Cerebellar cortex (tissue), 1 donor: ENCODE measurements around the gene LAMTOR2.
"Not testable (repeated sequence)": the region's sequence is repeated elsewhere in the genome, so short reads cannot be mapped to it uniquely, and the experiment has no call there.

ENCODE experiments used
- DNase-seq: peaks from one replicate; pipeline ENCODE4 v3.0.0-alpha.2; 2015; ENCODE audit warnings: low spot score

The LAMTOR2 gene

DNA sequence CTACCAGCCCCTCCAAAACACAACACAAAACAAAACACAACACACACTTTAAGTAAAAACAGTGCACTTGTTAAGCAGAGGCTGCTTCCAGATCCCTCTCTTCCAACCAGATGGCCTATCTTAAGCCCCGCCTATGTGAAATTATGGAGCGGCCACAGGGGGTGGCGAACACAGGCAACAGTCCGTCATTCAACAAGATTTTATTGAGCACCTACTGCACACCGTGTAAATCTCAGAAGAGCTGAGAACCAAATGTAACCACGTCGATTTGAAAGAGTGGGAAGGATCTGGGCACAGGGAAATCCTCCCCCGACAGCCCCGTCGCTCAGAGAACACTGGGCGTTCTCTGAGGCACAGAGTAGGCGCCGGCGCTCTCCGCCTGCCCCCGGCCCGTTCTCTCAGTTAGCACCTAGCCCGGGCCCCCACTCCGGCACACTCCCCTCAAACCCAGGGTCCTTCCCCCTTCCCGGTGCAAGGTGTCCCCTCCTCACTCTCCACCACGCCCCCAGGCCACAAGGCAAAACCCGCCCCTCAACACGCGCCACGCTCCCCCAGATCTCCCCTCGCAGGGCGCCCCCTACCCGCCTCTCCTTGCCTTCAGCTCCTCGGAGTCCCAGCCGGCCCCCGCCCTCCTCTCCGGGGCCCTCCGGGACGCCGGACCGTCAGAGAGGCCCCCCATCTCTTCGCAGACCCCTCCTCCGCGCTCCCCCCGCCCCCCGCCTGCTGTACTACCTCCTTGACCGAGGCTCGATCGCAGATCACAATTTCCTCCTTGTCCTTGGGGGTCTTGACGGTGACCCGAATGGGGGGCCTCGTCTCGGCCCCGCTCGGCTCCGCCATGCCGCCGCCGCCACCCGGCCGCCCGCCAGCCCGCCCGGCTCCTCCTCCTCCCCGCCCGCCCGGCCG is 1.5 kb upstream of the LAMTOR2 start:
- DNase-seq: peak; percentile 62

GRCh38 chr1:156053768-156054499 is 648 bp upstream of the LAMTOR2 start, which contains the start of gene UBQLN4:
Gene UBQLN4 (minus strand): TSS chr1:156053798. CDS start chr1:156053701, 97 bp downstream.
- DNase-seq: peak; percentile 85

- DNase-seq: no peak
These were observed 883 bp downstream of the LAMTOR2 start for GRCh38 chr1:156055281-156056048.

GRCh38 chr1:156056326-156056849 is 1.8 kb downstream of the LAMTOR2 start:
- no peak for DNase-seq

DNA sequence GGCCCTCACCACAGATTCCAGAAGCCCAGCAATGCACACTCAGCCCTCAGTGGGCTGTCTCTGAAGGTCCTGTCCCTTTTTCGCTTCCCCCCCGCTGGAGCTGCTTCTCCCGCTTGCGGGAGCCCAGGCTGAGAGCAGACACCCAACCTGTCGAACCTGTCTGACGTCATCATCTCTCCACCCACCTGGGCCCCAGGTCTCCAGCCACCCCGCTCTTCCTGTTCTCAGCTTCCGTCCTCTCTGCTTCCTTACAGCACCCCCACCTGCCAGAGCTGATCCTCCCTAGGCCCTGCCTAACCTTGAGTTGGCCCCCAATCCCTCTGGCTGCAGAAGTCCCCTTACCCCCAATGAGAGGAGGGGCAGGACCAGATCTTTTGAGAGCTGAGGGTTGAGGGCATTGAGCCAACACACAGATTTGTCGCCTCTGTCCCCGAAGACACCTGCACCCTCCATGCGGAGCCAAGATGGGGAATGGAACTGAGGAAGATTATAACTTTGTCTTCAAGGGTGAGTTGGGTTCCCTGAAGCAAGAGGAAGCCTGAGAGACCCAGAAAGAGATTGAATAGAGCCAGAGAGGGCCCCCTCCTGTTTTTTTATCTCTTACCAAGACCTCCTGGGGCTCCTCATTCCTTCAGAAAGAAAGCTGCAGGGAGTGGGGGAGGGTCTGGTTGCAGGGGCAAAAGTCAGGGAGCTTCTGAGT is 6.5 kb downstream of the LAMTOR2 start, which contains the start of gene RAB25:
Gene RAB25 (plus strand): TSS at position 224 of the 700 bp plus-strand sequence. CDS start 241 bp downstream, at position 465.
- DNase-seq: no peak

- no peak for DNase-seq
These were observed 7.6 kb downstream of the LAMTOR2 start for GRCh38 chr1:156062189-156062588.

- DNase-seq: no peak
These were observed 9.4 kb downstream of the LAMTOR2 start for GRCh38 chr1:156063997-156064285.

DNA sequence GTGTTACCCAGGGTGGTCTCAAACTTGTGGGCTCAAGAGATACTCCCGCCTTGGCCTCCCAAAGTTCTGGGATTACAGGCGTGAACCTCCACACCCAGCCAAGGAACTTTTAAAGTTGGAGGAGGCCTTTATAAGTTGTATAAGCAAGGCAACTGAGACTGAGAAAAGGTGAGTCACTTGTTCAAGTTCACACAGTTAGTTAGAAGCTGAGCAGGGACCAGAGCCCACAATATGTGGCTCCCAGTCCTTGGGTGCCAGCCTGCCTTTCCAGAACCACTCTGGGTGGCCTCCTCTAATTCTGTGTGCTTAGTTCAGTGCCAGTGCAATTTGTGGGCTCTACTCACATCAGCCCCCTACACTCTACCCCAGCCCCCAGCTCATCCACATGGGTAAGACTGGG is 10.0 kb downstream of the LAMTOR2 start:
- DNase-seq: no peak

DNA sequence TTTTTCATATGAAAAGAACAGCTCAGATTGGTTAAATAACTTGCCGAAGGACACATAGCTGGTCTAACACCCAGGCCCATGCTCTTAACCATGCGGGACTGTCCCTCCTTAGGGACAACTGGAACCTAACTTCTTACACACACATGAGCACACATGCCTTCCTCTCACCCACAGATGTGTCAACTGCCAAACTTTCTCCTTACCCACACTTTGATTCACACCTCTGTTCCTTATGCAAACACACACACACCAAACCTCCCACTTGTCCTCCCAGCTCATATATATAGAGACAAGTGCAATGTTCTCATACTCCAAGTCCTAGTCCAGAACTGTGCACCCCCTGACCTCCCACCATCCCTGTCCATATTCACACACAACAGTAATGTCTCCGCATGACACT is 10.6 kb downstream of the LAMTOR2 start:
- no peak for DNase-seq

DNA sequence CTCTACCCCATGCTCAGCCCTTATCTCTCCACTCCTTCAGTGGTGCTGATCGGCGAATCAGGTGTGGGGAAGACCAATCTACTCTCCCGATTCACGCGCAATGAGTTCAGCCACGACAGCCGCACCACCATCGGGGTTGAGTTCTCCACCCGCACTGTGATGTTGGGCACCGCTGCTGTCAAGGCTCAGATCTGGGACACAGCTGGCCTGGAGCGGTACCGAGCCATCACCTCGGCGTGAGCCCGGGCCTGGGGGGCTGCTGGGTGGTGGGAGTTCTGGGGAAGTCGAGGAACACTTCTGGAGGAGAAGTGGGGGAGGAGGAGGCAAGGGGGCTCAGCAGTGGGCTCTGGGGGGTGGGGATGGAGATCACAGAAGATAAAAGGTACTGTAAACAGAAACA is 11.3 kb downstream of the LAMTOR2 start:
- DNase-seq: no peak

GRCh38 chr1:156067262-156067661 is 12.7 kb downstream of the LAMTOR2 start:
- DNase-seq: no peak

GRCh38 chr1:156069490-156070455 is 15.2 kb downstream of the LAMTOR2 start:
- no peak for DNase-seq

GRCh38 chr1:156070548-156070947 is 16.0 kb downstream of the LAMTOR2 start:
- peak; percentile 23 for DNase-seq

GRCh38 chr1:156071332-156071816 is 16.8 kb downstream of the LAMTOR2 start:
- not testable (repeated sequence) for DNase-seq

- no peak for DNase-seq
These were observed 17.7 kb downstream of the LAMTOR2 start for GRCh38 chr1:156072251-156072650.

DNA sequence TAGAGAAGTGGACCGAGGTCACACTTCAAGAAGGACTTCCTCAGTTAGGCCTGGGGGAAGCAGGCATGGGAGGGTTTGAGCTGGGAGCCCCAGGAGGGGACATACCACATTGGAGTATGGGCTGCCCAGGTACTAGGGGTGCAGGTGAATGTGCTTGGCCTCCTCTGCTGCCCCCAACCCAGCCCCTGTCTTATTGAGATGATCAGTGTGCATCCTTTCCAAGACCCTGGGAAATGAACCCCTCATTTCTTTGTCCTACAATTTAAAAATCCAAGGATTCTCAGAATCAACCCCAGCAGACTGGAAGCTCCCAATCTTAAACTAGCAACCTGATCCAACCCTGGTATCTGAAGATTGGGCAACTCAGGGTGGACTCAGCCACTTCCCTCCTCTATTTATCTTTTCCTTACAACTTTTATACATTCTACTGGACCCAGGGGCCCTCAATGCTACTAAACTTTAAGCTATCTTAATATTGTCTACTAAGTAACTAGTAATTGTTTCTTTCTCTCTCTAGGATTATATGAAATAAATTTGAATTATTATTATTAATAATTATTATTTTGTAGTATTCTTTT is 18.6 kb downstream of the LAMTOR2 start:
- DNase-seq: no peak

DNA sequence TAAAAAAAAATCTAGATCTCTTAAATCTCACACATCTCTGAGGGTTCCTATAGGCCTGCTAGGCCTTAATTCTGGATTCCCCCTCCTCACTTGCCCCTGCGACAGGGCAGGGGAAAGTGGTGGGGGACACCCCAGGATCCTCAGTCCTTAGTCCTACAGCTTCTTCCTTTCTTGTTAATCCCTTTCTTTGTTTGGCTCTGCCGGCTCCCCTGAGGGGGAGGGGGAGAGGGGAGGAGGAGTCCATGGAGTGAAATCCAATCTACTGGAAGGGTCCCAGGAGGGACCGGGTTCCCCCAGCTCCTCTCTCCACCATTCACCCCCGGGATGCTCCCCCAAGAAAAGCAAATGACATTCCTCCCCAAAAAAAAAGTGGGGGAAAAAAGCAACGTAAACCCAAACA is 19.2 kb downstream of the LAMTOR2 start:
- no peak for DNase-seq

- DNase-seq: no peak
These were observed 20.1 kb downstream of the LAMTOR2 start for GRCh38 chr1:156074661-156075060.

GRCh38 chr1:156075162-156075561 is 20.6 kb downstream of the LAMTOR2 start:
- no peak for DNase-seq

DNA sequence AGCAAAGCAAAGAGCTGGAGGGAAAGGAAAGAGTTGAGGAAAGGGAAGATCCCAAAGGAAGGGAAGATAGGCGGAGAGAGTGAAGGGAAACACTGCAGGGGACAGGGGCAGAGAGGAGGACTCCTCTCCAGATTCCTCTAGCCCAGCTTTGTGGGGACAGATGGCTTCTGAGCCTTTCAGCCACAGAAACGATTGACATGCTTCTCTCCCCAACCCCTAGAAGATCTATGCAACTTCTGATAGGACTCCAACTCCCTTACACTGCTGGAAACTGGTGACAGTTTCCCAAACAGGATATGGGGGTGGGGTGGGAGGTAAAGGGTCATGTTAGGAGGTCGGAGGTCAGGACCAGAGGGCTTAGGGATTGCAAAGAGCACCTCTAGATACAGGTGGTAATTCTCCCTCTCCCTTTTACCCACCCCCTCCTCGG is 21.2 kb downstream of the LAMTOR2 start:
- no peak for DNase-seq
